ENCODE data around the gene KRT16.
"Not testable (repeated sequence)": the region's sequence is repeated elsewhere in the genome, so short reads cannot be mapped to it uniquely, and the experiment has no call there.

The KRT16 gene

DNA sequence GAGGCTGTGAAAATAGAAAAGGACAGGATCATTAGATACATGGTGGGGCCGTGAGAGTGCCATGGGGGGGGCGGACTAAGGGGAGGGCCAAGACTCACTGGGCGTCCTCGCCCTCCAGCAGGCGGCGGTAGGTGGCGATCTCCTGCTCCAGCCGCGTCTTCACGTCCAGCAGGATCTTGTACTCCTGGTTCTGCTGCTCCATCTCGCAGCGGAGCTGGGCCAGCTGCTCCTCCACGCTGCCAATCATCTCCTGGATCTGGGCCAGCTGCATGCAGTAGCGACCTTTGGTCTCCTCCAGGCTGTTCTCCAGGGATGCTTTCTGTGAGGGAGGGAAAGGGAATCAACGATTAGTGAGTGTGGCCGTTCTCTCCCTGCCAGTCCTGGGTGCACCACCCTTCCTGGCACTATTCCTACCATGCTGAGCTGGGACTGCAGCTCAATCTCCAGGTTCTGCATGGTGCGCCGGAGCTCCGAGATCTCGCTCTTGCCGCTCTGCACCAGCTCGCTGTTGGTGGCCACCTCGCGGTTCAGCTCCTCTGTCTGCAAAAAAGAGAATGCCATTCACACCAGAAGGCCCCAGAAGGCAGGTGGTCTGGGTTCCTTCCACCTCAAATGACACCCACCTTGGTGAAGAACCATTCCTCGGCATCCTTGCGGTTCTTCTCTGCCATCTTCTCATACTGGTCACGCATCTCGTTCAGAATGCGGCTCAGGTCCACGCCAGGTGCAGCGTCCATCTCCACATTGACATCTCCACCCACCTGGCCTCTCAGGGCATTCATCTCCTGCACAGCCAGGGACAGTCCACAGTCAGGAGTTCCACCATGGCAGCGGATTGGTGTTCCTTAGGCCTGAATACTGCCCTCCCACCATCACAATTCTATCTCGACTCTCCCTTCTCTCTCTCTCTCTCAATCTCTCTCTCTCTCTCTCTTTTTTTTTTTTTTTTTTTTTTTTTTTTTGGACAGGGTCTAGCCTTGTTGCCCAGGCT is 29.1 kb downstream of the KRT16 start:
- no peak for DNase-seq (ENCODE audit: low read depth, low spot score)

DNA sequence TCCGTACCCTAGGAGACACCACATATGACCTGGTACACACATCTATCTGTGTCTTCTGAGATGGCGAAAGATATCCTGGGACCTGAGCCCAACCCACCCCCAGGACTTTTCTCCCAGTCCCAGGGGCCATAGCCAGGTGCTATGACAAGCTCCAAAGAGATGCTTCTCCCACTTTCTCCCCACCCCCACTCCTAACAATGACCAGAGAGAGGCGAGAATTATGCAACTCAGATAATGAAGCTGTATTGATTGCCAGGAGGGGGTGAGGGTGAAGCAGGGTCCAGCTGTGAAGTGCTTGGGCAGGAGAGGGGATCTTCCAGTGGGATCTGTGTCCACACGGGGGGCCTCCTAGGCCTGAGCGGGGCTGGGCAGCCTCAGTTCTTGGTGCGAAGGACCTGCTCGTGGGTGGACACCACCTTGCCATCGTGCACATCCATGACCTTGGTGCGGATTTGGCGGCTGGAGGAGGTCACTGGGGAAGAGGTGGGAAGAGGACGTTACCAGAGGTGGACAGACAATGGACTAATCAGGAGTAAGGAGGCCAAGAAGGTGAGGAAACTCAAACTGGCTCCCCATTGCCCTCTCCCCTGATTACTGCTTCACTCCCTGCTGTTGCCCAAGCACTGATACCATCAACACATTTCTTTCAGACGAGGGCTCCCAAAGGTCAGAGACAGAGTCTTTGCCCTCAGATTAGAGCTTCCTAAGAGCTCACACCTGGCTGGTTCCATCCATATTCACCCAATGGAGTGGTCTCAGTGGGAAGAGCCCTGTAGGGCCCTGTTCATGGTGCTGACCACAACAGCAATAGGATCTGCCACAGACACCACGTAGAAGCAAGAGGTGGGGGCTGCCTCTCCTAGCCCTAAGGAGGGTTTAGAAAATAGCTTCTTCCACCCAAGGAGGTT is 30.3 kb downstream of the KRT16 start:
- DNase-seq (ENCODE audit: low read depth, low spot score): not testable (repeated sequence)

GRCh38 chr17:41581366-41582060 is 31.1 kb downstream of the KRT16 start:
- DNase-seq (ENCODE audit: low read depth, low spot score): no peak

- DNase-seq (ENCODE audit: low read depth, low spot score): no peak
These were observed 31.7 kb downstream of the KRT16 start for GRCh38 chr17:41580687-41581365.

- no peak for DNase-seq (ENCODE audit: low read depth, low spot score)
These were observed 32.4 kb downstream of the KRT16 start for GRCh38 chr17:41580244-41580575.

DNA sequence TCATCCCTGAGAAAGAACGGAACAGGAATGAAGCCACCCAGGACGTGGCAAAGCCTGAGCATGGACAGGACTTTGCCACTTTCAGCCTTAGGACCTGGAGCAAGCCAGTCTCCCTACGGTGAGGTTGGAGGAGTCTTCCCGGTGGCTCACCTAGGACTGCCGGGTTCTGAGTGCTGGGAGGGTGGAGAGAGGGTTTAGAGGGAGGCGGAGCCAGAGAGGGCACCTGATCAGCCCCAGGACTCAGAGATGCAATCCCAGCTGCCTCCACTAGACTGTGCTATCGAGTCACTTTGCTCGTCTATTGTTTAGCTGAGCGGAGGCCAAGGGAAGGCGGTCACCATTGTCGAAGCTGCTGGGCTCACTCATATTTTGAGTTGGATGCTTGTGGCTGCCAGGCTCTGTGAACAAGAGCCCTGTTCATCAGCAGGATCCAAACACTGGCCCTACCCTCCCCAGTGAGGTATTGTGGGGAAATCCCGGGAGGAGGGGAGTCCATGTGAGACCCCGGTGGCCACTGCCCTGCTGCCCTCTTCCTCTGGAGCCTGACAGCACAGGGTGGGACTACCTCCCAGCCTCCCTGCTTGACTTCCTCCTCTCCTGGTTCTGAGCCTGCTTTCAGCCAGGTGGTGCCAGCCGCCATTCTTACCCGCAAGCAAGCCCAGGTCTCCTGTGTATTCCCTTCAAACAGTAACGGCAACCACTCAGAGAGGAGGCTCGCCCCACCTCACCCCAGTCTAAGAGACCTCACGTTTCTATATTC is 32.9 kb downstream of the KRT16 start:
- DNase-seq (ENCODE audit: low read depth, low spot score): peak; percentile 46

DNA sequence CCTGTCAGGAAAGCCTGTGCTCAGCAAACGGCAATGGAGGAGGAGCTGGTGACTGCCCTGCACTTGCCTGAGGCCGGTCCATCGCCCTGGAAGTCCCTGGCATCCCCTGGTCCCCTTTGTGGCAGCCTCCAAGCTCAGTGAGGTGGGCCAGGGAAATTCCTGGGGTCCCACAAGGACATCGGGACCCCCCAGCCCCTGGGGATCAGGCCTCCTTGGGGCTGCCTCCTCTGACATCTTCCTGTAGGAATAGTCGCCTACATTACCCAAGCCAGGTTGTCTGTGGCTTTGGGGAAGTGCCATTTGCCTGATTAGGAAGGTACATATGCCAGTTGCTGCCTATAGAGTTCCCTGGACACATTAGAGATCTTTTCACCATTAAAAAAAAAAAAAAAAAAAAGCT is 33.6 kb downstream of the KRT16 start:
- no peak for DNase-seq (ENCODE audit: low read depth, low spot score)

DNA sequence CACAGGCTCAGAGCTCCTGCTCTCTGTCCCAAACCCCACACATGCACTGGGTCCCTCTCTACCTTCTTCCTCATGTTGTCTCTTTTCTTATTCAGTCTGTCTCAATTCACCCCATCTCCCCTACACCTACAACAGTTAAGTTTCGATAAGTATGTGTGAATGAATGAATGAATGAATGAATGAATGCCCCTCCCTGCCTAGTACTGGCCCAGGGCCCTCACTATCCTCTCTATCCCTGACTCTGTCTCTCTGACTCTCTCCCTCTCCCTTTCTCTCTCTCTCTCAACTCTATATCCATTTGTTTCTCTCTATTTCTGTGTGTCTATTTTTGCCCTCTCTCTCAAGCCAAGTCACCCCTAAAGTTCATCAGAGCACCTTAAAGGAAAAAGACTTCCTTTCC is 34.0 kb downstream of the KRT16 start:
- DNase-seq (ENCODE audit: low read depth, low spot score): no peak

- DNase-seq (ENCODE audit: low read depth, low spot score): not testable (repeated sequence)
These were observed 35.8 kb downstream of the KRT16 start for GRCh38 chr17:41576740-41577139.

DNA sequence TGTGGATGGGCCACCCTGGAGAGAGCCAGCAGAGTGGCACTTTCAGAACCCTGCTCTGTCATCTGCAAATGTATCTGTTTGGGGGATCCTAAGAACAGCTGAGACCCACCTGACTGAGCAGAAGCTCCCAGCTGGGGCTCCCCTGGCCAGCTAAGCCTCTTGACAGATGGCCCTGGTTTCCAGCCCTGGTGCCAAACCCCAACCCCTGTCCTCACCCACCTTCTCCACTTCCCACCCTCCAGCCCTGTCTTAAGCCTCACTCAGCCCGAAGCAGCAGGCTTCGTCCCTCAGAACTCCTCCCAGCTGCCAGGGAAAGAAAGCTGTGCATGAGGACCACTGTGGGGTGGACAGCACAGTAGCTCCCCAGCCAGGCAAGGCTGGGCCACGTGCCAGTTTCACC is 37.2 kb downstream of the KRT16 start:
- no peak for DNase-seq (ENCODE audit: low read depth, low spot score)

DNA sequence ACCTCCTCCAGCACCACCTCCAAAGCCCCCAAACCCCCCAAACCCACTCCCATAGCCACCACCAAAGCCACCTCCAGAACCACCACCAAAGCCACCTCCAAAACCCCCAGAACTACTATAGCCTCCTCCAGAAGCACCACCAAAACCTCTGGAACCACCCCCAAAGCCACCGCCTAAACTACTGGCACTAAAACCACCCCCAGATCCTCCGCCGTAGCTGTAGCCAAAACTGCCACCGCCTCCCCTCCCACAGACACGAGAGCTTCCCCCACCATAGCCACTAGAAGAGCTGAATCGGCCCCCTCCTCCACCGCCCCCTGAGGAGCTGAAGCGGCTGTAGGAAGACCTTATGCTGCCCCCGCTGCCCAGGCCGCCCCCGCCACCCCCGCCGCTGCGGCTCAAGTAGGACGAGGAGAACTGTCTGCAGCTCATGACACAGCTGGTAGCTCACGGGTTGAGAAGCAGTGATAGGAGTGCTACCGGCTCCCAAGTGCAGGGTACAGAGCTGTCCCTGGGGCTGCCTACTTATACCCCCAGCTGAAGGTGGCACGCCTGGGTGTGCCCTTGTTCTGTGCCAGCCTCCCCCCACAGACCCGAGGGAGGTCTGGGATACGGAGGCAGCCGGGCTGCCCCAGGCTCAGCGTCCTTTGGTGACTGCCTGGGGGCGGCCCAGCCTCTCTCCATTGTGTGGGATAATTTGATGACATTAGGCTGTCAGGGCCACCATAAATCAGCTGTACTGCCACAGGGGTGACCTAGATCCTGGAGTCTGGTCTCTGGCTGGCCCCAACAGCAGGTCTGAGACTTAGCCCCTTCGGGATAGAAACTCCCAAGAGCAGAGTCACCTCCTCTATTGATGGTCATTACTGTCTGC is 40.8 kb downstream of the KRT16 start, which contains the start of gene KRT9:
Gene KRT9 (minus strand): TSS at position 499 of the 874 bp plus-strand sequence. CDS start 67 bp downstream, at position 432.
- no peak for DNase-seq (ENCODE audit: low read depth, low spot score)

DNA sequence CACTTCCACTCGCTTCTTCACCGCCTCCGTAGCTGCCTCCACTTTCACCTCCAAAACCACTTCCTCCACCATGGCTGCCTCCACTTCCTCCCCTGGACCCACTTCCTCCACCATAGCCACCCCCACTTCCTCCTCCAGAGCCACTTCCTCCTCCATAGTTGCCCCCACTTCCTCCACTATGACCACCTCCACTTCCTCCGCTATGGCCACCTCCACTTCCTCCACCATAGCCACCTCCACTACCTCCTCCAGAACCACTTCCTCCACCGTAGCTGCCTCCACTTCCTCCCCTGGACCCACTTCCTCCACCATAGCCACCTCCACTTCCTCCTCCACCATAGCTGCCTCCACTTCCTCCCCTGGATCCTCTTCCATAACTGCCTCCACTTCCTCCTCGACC is 45.2 kb downstream of the KRT16 start:
- no peak for DNase-seq (ENCODE audit: low read depth, low spot score)

GRCh38 chr17:41565338-41565737 is 47.2 kb downstream of the KRT16 start:
- no peak for DNase-seq (ENCODE audit: low read depth, low spot score)

DNA sequence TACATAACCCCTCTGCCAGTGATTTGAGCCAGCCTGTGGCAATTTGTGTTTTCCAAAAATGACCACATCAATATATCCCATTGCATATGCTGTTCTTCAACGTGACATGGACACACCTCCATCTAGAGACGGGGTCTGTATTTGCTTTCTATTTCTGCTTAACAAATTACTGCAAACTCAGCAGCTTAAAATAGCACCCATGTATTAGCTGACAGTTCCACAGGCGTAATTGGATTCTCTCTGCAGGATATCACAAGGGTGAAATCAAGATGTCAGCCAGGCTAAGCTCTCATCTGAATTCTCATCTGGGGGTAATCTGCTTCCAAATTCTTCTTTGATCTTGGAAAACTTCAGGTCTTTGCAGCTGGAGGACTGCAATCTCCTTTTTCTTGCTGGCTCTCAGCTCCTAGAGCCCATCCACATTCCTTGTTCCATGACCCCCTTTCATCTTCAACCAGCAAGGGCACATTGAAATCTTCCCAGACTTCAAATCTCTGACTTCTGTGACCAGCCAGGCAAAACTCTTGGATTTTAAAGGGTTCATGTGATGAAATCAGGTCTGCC is 48.9 kb downstream of the KRT16 start:
- no peak for DNase-seq (ENCODE audit: low read depth, low spot score)

DNA sequence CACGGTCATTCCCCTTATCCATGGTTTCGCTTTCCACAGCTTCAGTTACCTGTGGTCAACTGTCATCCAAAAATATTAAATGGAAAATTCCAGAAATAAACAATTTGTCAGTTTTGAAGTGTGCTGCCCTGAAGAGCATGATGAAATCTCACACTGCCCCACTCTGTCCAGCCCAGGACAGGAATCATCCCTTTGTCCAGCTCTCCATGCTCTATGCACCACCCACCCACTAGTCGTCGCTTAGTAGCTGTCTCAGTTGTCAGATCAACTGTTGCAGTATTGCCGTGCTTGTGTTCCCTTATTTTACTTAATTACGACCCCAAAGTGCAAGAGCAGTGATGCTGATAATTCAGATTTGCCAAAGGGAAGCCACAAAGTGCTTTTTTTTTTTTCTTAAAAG is 51.0 kb downstream of the KRT16 start:
- DNase-seq (ENCODE audit: low read depth, low spot score): no peak
